GM19397 (cell line): Measurements from ENCODE around the gene NPFFR1.

Experiments
- ATAC-seq: cut with Tn5 transposase; IDR thresholded peaks from one replicate; pipeline ENCODE4 v1.9.1; 2021; ENCODE audit warnings: mild to moderate bottlenecking, moderate library complexity; ENCODE audit not compliant: unreplicated experiment

Gene NPFFR1

DNA sequence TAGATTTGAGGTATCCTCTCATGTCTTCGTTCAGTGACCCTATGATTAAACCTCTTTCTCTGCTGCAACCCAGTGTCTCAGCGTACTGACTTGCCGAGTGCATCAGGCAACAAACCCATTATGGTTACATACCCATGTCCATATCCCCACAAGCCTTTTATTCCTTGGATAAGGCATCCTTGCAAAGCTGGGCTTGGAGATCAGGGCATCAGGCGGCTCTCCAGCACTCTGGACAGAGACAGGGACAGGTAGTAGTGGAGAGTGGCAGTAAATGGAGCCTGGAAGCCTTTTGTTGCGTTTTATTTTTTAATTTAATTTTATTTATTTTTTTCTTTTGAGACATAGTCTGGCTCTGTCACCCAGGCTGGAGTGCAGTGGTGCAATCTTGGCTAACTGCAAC, 32.0 kb upstream of the NPFFR1 start:
- ATAC-seq, result no peak

DNA sequence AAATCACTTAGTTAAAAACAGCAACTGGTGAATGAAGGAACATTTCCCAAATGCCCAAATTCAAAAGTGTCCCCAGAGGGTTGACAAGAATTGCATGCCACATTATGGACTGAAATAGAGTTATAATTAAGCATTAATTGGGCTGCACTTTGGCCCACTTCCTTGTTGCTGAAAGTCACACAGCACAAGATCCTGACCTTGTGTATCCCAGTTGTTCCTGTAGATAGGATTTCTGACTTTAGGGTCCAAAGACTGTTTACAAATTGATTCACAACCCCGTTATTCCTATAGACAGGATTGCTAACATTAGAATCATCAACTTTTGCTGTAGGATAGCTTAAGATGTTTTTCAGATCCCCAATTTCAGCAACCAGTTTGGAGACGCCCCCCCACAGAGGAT, 31.5 kb upstream of the NPFFR1 start:
- ATAC-seq, result no peak

DNA sequence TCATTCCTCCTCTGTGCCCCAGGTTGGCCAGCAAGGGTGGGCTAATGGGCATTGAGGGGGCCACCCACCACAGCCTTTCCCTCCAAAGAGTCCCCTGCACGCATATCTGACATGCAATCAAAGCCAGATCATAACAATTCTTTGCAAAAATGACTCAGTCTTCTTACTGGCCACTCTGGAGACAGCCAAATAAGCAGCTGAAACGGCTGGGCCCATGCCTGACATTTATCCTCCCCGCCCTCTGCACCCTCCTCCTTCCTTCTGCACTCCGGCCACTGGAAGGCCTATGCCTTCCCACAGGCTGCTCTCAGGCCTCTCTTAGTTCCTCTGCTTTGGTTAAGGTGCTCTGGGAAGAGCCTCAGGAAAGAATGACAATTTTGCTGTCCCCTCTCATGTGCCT, 29.2 kb upstream of the NPFFR1 start:
- ATAC-seq, result no peak

DNA sequence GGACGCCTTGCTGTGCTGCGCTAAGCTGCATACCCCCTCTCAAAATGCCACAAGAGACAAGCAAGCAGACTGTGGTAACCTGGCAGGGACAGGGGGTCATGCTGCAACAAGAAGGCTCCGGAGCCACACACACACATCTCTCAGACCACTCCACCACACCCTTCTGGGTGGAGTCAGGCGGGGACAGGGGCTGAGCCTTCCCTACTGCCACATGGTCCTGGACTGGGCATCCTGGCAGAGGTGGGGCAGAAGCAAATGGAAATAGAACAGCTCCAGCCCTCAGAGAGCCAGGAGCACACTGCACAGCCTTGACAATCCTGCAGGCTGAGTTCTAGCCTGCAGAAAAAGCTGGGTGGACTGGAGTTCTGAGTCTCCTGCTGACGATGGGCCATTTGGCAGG, 28.4 kb upstream of the NPFFR1 start:
- no peak for ATAC-seq

DNA sequence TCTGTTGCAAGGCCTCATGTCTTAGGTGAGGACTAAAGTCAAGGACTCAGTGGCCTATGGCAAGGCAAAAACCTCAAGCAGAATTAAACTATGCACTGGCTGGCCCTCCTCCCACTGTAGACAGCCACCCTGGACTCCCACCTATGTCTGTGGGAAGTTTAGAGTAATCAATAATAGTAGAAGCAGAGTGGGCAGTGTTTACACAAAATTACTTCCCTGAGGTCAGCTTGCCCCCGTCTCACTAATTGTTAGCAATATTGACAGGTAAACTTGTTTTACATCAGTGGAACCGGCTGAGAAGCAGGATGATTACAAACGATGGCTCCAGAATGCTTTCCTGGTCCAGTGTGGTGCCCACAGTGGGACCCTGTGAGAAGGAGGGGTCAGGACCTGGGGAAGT, 27.9 kb upstream of the NPFFR1 start:
- ATAC-seq, result no peak

DNA sequence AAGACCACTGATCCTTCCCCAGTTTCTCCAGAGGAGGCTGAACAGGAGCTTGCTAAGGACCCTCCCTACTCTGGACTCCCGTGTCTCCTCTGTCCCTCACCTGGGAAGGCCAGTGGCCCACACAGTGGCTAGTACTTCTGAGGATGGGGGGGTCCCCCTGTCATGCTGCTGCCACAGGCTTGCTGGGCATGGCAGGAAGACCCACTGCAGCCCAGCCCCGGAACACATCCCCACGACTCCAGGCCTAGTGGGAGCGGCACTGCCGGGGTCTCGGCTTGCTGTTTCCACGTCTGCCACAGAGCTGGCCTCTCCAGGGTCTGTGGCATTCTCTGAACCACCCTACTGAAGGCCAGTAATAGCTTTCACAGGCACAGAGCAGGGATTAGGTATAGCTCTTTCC, 25.9 kb upstream of the NPFFR1 start:
- no peak for ATAC-seq

DNA sequence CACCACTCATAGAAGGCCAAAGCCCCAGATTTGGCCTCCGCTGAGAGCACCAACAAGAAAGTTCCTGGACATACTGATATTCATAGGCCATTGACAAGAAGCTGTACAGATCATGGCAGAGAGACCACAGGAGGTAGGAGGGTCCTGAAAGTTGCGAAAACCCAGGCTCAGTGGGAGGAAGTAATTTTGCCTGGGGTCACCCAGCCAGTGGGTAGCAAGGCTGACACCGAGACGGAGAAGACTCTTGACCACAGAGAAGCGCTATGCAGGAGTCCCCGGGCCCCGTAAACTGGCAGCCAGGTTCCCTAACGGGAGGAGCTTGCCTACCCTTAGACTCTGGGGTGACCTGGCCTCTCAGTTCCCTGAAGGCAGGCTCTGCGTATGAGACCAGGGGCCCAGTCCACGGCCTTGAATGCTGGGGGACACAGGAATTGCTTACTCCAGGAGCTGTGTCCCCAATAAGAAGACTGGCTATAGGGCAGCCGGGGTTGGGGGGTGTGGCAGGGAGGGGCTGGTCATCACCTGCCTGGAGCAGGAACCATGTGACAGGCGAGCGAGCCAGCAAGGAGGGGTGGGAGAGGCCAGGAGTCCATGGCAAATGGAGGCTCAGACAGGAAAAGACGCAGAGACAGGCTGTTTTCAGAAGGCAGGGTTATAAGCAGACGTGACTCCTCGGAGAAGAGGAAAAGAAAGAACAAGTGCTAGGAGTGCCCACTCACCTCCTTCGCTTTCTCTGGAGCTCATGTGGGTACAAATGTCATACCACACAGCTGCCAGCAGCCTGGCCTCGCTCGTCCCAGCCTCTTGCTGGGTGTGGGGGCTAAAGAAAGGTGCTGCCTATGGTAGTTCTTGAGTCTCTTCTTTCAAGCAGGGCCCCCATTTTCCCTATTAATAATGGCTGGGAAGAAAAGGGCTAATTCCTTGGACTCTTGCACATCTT, 24.6 kb upstream of the NPFFR1 start:
- ATAC-seq, result no peak

DNA sequence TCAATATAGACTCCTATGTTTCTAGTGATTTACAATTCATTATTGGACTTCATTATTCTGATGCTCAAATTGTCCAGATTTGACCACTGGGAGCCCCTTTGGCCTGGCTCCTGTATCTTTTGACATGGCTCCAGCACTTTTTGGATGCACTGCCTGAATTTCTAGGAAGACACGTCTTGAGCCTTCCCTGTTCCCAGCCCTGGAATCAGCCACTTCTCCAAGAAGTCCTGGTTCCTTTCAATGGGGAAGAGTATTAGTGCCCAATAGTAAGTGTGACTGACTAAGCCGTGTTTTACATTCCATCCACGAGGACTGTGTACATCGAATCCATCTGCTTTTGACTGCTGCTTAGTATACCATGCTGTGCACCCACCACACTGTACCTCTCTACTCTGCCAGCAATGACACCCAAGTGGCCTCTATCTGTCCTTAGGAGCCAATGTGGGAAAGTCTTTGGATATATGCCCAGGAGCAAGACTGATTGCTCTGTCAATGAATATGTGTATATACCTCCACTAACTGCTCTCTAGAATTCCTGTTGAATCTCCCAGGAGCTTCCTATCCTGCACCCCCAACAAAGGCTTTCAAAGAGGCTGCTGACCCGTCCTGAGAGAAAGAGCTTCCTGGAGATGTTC, 23.2 kb upstream of the NPFFR1 start:
- no peak for ATAC-seq

DNA sequence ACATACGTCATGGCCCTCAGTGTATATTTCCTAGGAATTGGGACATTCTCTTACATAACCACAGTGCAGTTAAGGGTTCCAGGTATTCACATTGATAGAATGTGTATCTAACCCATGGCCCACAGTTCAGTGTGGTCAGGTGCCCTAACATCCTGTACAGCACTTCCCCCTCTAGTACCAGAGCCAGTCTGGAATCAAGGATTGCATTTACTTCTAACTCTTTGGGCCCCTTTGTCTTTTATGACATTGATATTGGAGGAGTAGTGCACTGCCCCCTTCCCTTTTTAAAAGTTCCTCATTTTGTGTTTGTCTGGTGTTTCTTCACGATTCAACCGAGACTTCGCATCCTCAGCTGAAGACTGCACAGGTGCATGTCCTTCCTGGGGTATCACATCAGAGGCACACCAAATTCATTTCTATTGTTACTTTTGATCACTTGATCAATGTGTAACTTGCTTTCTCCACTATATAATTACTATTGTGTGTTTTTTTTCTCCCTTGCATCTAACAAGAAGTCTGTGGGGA, 22.4 kb upstream of the NPFFR1 start:
- no peak for ATAC-seq

DNA sequence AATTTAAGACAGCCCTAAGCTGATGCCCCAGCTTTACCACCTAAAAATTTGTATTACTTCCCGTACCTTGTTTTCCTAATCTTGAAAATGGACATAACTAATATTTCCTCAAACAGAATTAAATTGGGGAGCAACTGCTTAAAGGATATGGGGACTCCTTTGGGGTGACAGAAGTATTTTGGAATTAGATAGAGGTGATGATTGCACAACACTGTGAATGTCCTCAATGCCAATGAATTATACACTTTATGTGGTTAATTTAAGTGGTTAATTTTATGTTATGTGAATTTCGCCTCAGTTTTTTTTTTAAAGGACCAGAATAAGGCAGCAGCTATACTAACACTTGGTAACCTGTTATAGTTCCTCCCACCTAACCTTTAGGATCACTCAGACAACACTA, 19.9 kb upstream of the NPFFR1 start:
- ATAC-seq, result no peak

DNA sequence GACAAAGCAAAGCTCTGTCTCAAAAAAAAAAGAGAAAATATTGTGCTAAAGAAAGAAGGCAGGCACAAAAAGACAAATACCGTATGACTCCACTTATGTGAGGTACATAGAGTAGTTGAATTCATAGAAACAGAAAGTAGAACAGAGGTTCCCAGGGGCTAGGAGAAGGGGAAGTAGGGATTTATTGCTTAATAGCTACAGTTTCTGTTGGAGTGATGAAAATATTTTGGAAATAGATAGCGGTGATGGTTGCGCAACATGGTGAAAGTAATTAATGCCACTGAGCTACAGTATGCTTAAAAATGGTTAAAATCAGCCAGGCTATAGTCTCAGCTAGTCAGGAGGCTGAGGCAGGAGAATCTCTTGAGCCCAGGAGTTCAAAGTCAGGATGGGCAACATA, 18.5 kb upstream of the NPFFR1 start:
- no peak for ATAC-seq

DNA sequence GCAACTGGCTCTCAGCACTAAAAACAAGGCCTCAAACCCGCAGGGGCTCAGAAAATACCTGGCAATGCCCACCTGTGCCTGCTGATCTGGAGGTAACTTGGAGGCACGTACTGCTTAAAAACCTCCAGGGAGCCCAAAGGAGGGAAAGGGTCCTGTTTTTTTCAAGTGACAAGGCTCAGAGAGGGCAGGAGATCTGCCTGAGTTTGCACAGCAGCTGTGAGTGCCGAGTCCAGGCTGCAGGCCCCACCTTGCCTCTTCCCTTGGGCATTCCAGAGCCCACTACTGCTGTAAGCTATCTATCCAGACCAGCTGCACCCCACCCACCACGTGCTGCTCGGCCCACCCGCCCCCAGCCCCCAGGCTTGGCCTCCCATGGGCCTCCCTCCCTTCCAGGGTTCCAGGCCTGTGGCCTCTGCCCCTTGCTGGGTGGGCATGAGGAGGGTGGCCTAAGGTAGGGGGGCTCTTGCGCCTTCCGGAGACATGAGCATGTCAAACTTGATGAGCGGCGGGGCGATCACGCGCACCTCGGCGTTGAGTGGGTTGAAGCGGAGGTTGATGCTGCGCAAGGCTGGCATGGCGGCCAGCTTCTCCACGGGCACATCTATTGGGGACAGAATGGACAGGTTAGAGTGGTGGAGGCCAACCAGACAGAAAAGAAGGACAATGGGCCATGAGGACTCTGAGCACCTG, 17.2 kb upstream of the NPFFR1 start:
- no peak for ATAC-seq

DNA sequence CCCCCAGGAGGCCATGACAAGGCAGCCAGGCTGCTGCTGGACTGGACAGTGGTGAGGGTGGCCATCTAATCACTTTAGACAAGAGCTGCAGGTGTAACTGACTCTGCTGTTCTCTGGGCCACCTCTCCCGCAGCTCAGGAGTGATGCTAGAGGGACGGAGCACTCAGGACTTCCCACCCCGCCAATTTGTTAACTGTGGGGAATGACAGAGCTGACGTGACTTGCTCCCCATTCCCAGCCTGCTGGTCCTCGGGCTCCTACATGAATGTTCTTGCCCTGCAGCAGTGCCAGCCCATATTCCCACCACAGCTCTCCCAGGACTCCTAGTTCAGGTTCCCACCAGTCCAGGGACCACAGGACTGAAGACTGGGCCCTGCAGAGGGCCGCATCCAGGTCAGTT, 16.7 kb upstream of the NPFFR1 start:
- no peak for ATAC-seq

DNA sequence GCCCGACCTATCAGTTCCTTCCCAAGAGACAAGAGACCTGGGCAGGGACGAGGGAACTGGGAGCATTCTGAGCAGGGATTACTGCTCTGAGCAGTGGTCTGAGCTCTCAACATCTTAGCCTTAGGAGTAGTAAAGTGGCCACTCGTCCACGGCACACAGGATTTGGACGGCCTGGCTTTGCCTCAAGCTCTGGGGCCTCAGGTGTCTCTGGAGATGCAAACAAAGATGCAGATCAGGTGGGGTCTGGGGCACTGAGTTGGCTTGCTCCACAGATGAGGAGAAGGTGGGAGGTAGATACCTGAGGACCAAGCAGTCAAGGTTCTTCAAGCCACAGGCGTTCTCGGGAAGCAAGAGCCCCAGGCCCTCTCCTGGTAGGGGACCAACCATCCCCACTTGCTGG, 16.1 kb upstream of the NPFFR1 start:
- ATAC-seq, result no peak

DNA sequence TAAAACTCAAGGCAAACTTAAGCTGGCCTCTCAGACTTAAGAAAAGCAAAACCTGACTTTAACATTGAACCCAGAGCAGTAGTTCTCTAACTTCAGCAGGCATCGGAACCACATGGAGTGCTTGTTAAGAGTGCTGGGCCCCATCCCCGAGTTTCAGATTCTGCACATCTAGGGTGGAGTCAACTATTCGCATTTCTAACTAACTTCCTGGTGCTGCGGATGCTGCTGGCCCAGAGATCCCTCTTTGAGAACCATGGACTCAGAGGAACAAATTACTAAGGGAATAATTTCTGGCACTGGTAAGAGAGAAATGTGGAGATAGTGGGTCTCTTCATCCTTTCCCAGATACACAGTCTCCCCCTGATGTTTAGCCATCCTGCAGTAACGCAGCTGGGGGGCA, 14.6 kb upstream of the NPFFR1 start:
- ATAC-seq, result no peak

DNA sequence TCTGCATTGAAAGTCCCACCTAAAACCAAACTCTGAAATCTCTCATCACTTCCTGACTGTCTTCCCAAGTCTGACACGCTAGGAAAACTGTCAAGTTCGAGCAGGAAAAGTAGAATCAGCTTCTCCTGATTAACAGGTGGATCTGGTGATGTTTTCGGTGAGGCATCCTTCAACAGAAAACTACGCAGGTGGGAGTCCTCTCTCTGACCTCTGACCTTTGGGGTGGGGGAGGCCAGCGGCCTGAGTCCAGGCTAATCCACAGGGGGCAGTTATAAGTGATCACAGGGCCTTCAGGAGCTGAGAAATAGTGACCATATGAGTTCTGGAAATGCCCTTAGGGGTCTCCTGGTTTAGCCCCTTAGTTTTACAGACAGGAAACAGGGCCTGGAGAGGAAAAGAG, 13.4 kb upstream of the NPFFR1 start:
- ATAC-seq, result no peak

DNA sequence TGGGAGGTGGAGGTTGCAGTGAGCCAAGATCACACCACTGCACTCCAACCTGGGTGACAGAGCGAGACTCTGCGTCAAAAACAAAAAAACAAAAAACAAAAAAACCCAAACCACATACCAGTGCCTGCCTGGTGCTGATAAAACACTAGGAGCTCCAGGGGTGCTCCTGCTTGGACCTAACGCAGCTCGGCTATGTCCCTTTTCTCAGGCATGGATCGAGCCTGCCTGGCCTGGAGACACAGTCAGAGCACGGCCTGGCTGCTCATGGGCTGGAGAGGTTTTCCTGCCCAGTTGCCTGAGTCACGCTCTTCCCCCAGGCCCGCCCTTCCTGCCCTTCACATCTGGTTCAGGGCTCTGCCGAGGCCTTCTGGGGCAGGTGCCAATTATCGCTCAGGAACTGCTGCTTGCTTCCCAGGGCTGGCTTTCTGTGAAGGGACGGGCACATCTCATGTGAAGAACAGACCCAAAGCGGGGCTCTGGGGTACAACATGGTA, 12.6 kb upstream of the NPFFR1 start:
- ATAC-seq, result no peak

DNA sequence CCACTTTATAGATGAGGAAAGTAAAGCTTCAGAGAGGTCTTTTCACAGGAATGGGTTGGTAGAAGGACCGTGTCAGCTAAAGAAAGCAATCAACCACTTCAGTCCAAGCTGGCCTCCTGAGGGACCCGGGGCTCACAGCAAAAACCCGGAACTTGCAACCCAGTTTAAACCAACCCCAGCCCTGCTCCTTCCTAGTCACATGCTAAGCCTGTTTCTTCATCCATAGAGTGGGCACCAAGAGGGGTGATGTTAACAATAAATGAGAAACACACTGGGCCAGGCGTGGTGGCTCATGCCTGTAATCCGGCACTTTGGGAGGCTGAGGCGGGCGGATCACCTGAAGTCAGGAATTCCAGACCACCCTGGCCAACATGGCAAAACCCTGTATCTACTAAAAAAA, 12.1 kb upstream of the NPFFR1 start:
- ATAC-seq, result no peak

DNA sequence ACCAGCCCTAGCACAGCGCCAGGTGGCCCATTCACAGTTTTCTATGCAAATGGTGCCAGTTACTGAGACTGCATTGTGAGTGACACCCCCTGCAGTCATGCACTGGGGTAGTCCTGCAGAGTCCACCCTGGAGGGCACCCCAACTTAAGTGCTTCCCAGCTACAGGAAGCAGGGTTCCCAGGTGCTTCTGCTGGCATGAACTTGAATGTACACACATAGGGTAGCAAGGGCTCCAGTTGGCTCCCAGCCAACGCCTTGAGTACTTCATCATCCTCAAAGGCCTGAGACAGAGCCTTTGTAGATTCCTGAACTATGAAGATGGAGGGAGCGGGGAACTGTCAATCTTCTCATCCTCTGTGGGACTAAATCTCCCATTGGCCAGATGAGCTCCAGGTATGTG, 11.5 kb upstream of the NPFFR1 start:
- ATAC-seq, result no peak

DNA sequence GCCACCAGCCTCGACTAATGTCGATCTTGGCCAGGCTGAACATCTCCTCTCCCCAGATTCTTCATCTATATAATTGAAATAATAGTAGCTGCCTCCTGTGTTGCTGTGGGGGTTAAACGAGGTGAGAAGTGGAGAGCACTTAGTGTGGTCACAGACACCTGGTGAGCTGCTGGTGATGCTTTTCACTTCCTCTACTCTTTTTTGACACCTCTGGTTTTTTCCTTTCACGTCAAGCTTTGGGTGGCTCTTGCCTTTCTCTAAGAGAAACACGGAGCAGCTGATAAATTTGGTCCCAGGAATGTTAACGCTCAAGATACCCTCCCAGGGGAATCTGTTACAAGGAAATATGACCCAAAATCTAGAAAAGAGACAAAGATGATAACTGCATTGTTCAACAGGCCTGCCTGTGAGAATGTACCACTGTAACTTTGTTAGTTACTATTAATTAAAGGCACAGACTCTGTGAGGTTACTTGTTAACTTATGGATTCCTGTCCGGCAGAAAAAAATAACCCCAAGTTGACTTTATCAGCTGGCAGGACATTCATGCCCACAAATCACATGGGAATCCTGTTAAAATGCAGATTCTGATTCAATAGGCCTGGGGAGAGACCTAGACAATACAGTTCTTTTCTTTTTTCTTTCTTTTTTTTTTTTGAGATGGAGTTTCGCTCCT, 9.5 kb upstream of the NPFFR1 start:
- ATAC-seq, result peak; percentile 81

DNA sequence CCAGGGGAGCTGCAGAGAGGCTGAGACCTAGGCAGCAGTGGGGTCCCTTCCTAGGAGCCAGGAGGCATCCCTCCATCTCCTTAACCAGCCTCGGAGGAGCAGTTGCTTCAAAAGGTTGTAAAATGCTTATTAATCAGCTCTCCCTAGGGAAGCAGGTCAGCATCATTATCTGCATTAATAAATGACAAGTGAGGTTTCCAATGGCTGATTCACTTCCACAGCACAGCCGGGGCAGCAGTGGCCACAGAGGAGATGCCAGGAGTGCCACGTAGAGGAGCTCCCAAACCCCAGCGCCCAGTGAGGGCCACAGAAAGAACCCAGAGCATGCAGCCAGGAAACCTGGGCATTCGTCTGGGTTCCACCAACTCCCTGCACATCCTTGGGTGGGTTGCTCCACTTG, 8.2 kb upstream of the NPFFR1 start:
- no peak for ATAC-seq
